Body of pancreas (tissue), 4 donors: ENCODE data around the gene LYST. TPM values are rescaled to one million over a fixed set of nuclear protein-coding genes. Genes with fewer than 3 reads are reported as not detected.

Source experiments
- ATAC-seq: fragments of 150-250 bp; one replicate; pipeline ENCODE4 v1.9.1; 2016
- DNase-seq, 4 donors: peaks; one replicate each; pipeline ENCODE4 v3.0.0-alpha.2; 2019
- H3K27ac ChIP-seq, 4 donors: fragments of 200-600 bp; sonication (generic); 1 replicate in 3 of 4; 2 replicates in 1 of 4; pipeline versions ENCODE4 v1.5.1 to v1.6.1; 2016 to 2019; ENCODE audit warnings: mild to moderate bottlenecking in 1 of 4, mixed read lengths in 1 of 4, moderate library complexity in 1 of 4
- H3K27me3 ChIP-seq, 2 donors: fragments of 200-600 bp; sonication (generic); one replicate each; pipeline ENCODE4 v1.6.0; 2016; ENCODE audit warnings: mild to moderate bottlenecking in 1 of 2
- H3K36me3 ChIP-seq, 2 donors: fragments of 200-600 bp; sonication (generic); replicated peaks in 1 of 2; 2 replicates each; pipeline ENCODE4 v1.5.1; 2016; ENCODE audit warnings: low read depth in 2 of 2; ENCODE audit not compliant: insufficient read depth in 1 of 2
- H3K4me1 ChIP-seq: fragments of 200-600 bp; sonication (generic); one replicate; pipeline ENCODE4 v1.6.0; 2016
- H3K4me3 ChIP-seq, 2 donors: fragments of 200-600 bp; sonication (generic); 1 replicate in 1 of 2; 2 replicates in 1 of 2; pipeline ENCODE4 v1.5.1; 2016 to 2019
- H3K9me3 ChIP-seq, 3 donors: fragments of 200-600 bp; sonication (generic); 1 replicate in 2 of 3; 2 replicates in 1 of 3; pipeline ENCODE4 v1.5.1; 2016
- POLR2A ChIP-seq, 3 donors: fragments of 450-650 bp; IDR thresholded peaks; one replicate each; pipeline ENCODE4 v1.6.1; 2016; ENCODE audit warnings: antibody characterized with exemption in 3 of 3, mild to moderate bottlenecking in 2 of 3
- WGBS, 2 donors: methylation state at CpG; one replicate each; pipeline ENCODE4 v1.1.5; 2017; 5-methylcytosine and 5-hydroxymethylcytosine counted together
- intact Hi-C: fragments of 100-400 bp; cut with DNase I; formaldehyde crosslinking; loops from one replicate; pipeline ENCODE4 v1.15.1; 2023
- total RNA-seq, 2 donors: library from RNA; depleted of rRNA; stranded (reverse); fragments of >200 nt; gene quantifications; one replicate each; pipeline ENCODE4 v1.1.0, GENCODE V29; 2016
- TF ChIP-seq, protein P1 (sequence below), 7 experiments: fragments of 450-650 bp in 4 of 7; fragments of 200-600 bp in 3 of 7; sonication (generic) in 3 of 7; IDR thresholded peaks; one replicate each; pipeline ENCODE4 v1.5.1; 2016 to 2019; ENCODE audit warnings: antibody characterized with exemption in 7 of 7

The LYST gene
- total RNA-seq, 2 donors from 2014 or later: 16.5 to 21.0 TPM

- TF ChIP-seq, protein P1, sequence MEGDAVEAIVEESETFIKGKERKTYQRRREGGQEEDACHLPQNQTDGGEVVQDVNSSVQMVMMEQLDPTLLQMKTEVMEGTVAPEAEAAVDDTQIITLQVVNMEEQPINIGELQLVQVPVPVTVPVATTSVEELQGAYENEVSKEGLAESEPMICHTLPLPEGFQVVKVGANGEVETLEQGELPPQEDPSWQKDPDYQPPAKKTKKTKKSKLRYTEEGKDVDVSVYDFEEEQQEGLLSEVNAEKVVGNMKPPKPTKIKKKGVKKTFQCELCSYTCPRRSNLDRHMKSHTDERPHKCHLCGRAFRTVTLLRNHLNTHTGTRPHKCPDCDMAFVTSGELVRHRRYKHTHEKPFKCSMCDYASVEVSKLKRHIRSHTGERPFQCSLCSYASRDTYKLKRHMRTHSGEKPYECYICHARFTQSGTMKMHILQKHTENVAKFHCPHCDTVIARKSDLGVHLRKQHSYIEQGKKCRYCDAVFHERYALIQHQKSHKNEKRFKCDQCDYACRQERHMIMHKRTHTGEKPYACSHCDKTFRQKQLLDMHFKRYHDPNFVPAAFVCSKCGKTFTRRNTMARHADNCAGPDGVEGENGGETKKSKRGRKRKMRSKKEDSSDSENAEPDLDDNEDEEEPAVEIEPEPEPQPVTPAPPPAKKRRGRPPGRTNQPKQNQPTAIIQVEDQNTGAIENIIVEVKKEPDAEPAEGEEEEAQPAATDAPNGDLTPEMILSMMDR (IDR thresholded peaks at IDR 0.05): no peak
- no peak for TF ChIP-seq POLR2A (IDR thresholded peaks at IDR 0.05)
- Histone ChIP-seq H3K36me3 (no peaks in the 10 kb centered on the region), H3K4me1 (peaks cover 3% of the 10 kb centered on the region), H3K27ac (no peak overlapping the region), H3K27me3 (no peaks in the 10 kb centered on the region), H3K9me3 (no peaks in the 10 kb centered on the region), H3K4me3 (no peak overlapping the region)
- ATAC-seq (no peak), DNase-seq (no peak)
- intact Hi-C loops: no loop called here
- WGBS, 2 donors: 93 to 95% methylated on average over 5 of the region's 5 CpGs
Observed at GRCh38 chr1:235823684-235824083, 43.0 kb downstream of the LYST start.

GRCh38 chr1:235822685-235823084, 44.0 kb downstream of the LYST start:
- ATAC-seq: no peak
- Histone ChIP-seq H3K4me3 (no peak overlapping the region), H3K4me1 (peaks cover 3% of the 10 kb centered on the region), H3K36me3 (no peaks in the 10 kb centered on the region), H3K9me3 (no peaks in the 10 kb centered on the region), H3K27ac (no peak overlapping the region), H3K27me3 (no peaks in the 10 kb centered on the region)
- no peak for DNase-seq
- intact Hi-C loops: no loop called here
- no peak for TF ChIP-seq POLR2A (IDR thresholded peaks at IDR 0.05)
- TF ChIP-seq, protein P1 (IDR thresholded peaks at IDR 0.05): no peak

GRCh38 chr1:235821361-235821981, 45.2 kb downstream of the LYST start:
- Histone ChIP-seq H3K9me3 (no peaks in the 10 kb centered on the region), H3K36me3 (no peaks in the 10 kb centered on the region), H3K27ac (no peak overlapping the region), H3K4me1 (peaks cover 3% of the 10 kb centered on the region), H3K27me3 (no peaks in the 10 kb centered on the region), H3K4me3 (no peak overlapping the region)
- intact Hi-C loops: no loop called here
- no peak for TF ChIP-seq POLR2A (IDR thresholded peaks at IDR 0.05)
- TF ChIP-seq, protein P1 (IDR thresholded peaks at IDR 0.05): no peak
- ATAC-seq (no peak), DNase-seq (no peak)
- 84 to 92% methylated on average over 3 of the region's 3 CpGs for whole genome bisulfite sequencing, 2 donors

DNA sequence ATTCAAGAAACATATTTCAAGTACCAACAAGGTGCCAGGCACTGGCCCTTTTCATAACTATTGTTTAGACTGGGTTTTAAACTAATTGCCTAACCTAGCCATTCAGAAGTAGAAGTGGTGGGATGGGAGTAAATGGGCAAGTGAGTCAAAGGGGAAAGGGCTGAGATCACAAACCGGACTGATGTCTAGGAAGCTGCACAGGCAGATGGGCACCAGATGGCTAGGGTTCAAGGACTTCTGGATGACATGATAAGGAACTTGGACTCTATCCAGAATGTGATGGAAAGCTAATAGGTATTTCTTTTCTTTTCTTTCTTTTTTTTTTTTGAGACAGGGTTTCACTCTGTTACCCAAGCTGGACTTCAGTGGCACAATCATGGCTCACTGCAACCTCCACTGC, 46.6 kb downstream of the LYST start:
- DNase-seq: no peak
- H3K27me3 ChIP-seq: no peaks in the 10 kb centered on the region
- H3K4me1 ChIP-seq: no peaks in the 10 kb centered on the region
- no peaks in the 10 kb centered on the region for H3K36me3 ChIP-seq
- H3K9me3 ChIP-seq: no peaks in the 10 kb centered on the region
- H3K4me3 ChIP-seq: no peak overlapping the region
- WGBS, 2 donors: 92 to 100% methylated on average over 1 of the region's 1 CpG
- TF ChIP-seq, protein P1 (IDR thresholded peaks at IDR 0.05): no peak
- no peak for TF ChIP-seq POLR2A (IDR thresholded peaks at IDR 0.05)
- intact Hi-C loops: no loop called here
- ATAC-seq: no peak
- no peak overlapping the region for H3K27ac ChIP-seq

GRCh38 chr1:235818632-235819136, 48.0 kb downstream of the LYST start:
- intact Hi-C loops: no loop called here
- Histone ChIP-seq H3K9me3 (no peaks in the 10 kb centered on the region), H3K27ac (no peak overlapping the region), H3K36me3 (no peaks in the 10 kb centered on the region), H3K4me3 (no peak overlapping the region), H3K4me1 (no peaks in the 10 kb centered on the region), H3K27me3 (no peaks in the 10 kb centered on the region)
- WGBS, 2 donors: 61 to 62% methylated on average over 5 of the region's 5 CpGs
- TF ChIP-seq, protein P1 (IDR thresholded peaks at IDR 0.05): no peak
- TF ChIP-seq POLR2A (IDR thresholded peaks at IDR 0.05): no peak
- ATAC-seq (no peak), DNase-seq (no peak)
